ENCODE results near the gene CROCC2.

The CROCC2 gene

GRCh38 chr2:241038374-241039180 is 132.4 kb downstream of the CROCC2 start:
- DNase-seq (ENCODE audit: low read depth) = no peak

GRCh38 chr2:241039416-241039815 is 133.3 kb downstream of the CROCC2 start:
- DNase-seq (ENCODE audit: low read depth) = no peak

GRCh38 chr2:241040081-241040803 is 134.1 kb downstream of the CROCC2 start:
- no peak for DNase-seq (ENCODE audit: low read depth)

- DNase-seq (ENCODE audit: low read depth) = no peak
Measured at GRCh38 chr2:241041589-241042158, 135.5 kb downstream of the CROCC2 start.

Measured in EH (cell line).